ENCODE results near the gene CLN3.
"Not testable (repeated sequence)": the region's sequence is repeated elsewhere in the genome, so short reads cannot be mapped to it uniquely, and the experiment has no call there.

The CLN3 gene

DNA sequence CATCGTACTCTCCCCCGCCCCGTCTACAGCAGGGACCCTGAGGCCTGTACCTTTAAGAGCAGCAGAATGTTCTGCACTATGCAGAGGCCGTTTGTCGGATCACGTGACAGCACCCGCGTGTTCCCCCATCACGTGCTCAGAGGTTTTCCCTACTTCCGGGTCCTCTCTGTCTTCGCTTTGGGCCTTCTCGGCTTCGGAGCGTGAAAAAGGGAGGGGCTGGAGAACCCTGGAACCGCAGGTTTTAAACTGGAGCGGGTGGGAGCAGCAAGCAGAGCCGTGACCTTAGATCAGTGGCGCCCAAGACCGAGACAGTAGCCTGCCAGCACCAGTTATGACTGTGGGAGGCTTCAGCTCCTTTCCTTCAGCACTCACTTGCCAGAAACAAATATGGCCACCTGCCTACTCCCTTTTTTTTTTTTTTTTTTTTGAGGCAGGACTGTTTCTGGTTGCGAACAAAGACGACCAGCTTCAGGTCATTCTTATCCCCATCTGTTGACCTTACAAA, at the start of gene CLN3:
CLN3 (minus strand) TSS at position 105 of the 505 bp plus-strand sequence. CDS start 315 bp downstream, outside the sequence.
- peak; percentile 83 to 90 for DNase-seq

DNA sequence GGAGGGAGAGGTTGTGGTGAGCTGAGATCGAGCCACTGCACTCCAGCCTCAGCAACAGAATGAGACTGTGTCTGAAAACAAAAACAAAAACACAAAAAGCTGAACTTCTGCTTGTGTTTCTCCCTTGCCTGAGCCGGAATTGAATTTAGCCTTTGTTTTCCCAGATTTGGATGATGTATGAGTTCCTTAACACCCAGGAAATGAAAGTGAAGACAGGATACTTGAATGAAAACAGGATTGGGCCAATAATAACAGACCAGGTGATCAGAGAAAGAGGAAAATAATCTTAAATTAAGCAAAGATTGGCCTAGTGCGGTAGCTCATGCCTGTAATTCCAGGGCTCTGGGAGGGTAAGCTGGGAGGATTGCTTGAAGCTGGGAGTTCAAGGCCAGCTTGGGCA, 48.5 kb upstream of the CLN3 start:
- DNase-seq = no peak

DNA sequence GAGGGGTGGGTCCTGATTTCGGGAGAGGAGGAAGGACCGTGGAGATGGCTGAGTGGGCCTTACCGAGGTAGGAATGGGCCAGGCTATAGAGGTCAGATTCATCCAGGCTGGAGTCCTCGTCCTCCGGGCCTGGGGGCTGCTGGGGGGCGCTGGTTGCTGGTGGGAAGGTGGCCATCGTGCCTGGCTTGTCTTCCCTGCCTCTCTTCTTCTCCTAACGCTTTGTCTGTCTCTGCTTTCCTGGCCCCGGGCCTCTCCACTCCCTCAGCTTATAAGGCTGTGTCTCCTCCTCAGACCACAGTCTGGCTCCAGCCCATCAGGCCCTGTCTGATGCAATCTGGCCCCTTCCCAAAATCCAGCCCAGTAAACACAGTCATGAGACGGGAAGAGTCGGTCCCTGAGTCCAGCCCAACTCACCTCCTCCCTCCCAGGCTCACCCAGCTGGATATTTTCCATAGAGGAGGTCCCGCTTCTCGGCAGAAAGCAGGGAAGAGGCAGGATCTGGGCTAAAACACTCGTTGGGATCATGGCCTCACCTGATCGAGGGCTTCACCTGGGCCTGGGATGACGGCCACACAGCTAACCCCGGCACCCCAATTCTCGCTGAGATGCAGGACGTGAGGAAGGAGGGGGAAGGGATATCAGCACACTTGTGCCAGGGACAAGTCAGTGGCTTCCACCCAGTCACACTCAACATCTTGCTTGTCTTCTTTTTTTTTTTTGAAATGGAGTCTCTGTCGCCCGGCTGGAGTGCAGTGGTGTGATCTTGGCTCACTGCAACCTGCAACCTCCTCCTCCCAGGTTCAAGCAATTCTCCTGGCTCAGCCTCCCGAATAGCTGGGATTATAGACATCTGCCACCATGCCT, 47.1 kb upstream of the CLN3 start, which contains the start of gene NUPR1:
NUPR1 (minus strand) TSS at position 242 of the 864 bp plus-strand sequence; CDS start at position 175, 67 bp downstream.
- no peak for DNase-seq

DNA sequence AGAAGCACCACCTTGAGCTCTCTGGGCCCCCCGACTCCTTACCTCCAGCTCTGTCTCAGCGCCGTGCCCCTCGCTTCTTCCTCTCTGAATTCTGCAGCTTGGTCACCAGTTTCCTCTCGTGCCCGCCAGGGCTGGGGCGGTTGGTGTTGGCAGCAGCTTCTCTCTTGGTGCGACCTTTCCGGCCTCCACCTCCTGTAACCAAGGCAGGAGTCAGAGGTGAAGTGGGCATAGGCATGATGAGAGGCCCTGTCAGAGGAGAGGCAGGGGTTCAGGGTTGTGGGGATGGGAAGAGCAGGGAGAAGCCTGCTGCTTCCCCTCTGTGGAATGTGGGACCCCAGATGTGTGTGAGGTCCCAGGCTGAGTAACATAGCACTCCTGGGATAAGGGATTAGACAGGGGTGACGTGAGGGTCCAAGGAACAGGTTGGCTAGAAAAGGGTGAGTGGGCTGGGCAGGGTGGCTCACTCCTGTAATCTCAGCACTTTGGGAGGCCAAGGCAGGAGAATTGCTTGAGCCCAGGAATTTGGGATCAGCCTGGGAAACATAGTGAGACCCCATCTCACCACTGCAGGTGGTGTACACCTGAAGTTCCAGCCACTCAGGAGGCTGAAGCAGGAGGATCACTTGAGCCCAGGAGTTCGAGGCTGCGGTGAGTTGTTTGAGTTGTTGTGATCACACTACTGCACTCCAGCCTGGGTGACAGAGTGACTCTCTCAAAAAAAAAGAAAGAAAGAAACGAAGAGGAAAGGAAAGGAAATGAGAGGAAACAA, 46.3 kb upstream of the CLN3 start:
- no peak for DNase-seq

DNA sequence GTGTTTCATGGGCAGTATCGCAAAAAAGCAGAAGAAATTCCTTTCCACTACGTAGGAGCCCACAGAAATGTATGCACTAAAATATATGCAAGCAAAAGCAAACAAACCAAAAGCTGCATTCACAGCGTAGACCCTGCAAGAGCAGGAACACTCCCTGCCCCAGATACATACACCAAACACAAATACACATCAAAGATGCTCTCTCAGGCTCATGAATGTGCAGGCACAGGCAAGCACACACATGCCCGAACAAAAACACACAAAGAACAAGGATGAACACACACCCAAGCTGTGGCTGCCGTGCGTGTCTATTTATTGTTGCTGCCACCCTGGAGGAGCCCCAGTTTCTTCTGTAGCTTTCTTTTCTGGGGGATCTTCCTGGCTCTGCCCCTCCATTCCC, 45.2 kb upstream of the CLN3 start:
- DNase-seq = no peak

DNA sequence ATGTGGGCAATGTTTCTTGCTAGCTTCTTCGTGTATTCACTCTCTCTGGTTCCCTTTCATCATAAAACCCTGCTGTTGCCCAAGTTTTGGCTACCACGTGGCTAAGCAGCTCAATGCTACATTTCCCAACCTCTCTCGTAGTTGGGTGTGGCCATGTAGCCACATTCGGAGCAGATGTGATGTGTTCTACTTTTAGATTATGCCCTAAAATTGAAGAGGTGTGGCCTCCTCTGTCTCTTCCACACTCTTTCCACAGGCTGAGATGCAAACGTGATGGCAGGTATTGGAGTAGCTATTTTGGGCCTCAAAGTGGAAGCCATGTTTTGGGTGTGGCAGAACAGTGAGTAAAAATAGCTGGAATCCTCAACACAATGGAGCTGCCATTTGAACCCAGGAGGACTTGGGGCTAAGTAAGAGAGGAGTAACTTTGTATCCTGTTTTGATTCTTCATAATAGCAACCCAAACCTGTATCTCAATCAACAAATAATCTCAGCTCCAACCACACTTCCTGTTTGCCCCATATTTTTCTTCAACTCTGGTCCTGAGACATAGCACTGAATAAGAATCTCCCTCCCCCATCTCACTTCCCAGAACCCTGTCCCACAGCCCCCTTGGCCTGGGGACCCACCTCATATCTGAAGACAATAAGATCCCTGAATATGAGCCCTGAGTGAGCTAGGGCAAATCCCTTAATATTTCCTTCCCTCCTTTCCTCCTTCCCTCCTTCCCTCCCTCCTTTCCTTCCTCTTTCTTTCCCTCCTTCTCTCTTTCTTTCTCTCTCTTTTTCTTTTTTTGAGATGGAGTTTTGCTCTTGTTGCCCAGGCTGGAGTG, 42.9 kb upstream of the CLN3 start:
- DNase-seq = no peak

DNA sequence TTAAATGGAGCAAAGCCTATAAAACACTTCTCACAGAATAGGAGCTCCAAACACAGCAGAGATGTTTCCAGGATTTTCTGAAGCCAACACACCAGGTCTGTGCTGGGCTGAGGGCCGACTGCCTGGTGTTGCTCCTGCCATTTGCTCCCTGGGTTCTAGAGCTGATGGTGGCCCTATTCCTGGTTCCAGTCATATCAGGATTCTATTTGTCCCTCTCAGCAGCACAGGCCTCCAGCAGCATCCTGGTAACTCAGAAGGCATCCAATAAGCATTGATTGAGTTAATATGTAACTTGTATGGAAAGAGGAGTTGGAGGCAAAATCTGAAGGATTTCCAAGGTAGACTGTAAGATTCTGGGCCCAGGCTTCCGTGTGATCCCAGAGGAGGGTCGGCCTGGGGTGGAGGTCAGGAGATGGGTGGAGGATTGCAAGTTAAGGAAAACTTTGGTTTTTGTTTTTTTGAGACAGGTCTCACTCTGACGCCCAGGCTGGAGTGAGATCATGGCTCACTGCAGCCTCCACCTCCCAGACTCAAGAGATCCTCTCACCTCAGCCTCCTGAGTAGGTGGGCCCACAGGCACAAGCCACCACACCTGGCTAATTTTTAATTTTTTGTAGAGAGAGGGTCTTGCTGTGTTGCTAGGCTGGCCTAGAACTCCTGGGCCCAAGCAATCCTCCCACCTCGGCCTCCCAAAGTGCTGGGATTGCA, 41.2 kb upstream of the CLN3 start:
- DNase-seq = no peak

DNA sequence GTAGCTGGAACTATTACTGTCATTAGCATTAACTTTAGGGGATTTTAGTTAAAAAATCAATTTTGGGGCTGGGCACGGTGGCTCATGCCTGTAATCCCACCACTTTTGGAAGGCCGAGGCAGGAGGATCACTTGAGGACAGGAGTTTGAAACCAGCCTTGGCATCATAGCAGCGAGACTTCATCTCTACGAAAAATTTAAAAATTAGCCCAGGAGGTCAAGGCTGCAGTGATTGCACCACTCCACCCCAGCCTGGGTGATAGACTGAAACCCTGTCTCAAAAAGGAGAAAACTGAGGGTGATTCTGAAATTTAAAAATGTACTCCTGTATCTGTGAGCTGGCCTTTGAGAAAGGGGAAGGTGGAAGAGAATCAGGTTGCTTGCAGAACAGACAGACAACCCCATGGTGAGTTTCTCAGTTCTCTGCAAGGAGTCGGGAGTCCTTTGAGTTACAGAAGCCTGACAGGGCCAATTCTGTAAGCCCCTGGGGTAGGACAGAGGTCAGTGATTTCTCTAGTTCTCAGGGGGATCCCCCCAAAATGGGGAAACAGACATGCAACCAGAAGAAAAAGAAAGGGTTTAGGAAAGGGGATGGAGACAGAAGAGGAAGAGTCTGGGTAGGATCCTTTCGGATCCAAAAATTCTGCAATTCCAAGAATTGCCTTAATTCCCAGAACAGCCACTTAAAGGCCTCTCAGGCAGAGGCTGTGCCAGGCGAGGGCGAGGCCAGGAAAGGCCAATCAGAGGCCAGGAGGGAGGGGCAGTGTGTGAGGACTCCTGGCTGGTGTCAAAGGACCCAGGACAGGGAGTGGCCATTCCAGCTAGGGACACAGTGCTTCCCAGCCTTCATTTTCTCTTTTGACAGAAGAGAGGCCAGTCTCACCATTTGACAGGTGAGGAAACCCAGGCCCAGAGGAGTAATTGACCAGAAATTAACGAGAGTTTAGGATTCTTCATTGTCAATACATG, 40.2 kb upstream of the CLN3 start:
- DNase-seq = no peak

DNA sequence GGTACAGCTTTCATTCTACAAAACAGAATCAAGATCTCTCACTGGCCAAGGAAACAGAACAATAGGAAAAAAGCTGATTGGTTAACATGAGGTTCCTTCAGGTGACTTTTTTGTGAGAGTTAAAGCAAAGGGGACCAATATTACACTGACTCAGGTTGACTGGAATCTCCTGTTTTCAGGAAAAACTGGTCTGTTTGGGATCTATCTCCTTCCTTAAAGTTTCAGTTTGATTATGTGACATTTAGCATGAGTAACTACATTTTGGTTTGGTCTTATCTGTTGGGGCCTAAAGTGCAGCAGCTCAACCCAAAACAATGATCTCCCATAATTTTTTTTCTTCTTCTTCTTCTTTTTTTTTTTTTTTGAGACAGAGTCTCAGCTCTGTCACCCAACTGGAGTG, 37.2 kb upstream of the CLN3 start:
- no peak for DNase-seq

DNA sequence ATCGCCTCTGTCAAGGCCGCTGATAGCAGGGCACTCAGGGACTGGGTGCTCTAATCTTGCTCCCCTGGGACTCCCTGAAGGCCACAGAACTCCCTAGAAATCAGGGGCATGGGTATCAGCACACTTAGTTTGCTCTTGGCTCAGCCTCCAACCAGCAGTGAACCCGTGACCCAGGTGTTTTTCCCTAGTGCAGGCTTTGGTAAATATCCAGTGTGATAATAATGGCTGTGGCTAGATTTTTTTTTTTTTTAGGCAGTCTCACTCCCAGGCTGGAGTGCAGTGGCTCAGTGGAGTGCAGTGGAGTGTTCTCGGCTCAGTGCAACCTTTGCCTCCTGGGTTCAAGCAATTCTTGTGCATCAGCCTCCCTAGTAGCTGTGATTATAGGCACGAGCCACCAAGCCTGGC, 36.6 kb upstream of the CLN3 start:
- DNase-seq = no peak

DNA sequence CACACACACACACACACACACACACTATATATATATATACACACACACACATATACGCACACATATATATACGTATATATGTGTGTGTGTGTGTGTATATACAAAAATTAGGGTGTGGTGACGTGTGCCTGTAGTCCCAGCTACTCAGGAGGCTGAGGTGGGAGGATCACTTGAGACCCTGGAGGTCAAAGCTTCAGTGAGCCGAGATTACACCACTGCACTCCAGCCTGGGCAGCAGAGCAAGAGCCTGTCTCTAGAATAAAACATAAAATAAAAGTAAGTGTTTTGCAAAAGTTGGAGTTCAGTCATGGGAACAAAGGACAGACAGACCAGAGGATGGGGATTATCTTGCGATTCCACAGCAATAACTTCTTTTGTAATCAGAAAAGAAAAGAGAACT, 36.1 kb upstream of the CLN3 start:
- no peak for DNase-seq

DNA sequence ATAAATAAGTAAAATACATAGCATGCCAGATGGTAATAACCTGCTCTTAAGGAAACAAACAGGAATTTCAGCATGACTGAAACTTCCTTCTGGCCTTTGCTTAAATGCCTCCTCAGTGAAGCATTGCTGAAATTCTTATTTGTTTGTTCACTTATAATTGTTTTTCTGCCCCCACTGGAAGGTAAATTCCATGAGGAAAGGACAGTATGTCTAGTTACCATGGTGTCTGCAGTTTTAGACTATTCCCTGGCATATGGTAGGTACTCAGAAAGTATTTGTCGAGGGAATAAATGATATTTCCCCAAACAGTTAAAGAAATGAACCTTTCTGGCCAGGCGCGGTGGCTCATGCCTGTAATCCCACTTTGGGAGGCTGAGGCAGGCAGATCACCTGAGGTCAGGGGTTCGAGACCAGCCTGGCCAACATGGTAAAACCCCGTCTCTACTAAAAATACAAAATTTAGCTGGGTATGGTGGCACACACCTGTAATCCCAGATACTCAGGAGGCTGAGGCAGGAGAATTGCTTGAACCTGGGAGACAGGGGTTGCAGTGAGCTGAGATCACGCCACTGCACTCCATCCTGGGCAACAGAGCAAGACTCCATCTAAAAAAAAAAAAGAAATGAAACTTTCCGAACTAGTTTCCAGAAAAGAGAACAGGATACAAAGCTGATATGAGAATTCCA, 35.4 kb upstream of the CLN3 start:
- DNase-seq = not testable (repeated sequence)

DNA sequence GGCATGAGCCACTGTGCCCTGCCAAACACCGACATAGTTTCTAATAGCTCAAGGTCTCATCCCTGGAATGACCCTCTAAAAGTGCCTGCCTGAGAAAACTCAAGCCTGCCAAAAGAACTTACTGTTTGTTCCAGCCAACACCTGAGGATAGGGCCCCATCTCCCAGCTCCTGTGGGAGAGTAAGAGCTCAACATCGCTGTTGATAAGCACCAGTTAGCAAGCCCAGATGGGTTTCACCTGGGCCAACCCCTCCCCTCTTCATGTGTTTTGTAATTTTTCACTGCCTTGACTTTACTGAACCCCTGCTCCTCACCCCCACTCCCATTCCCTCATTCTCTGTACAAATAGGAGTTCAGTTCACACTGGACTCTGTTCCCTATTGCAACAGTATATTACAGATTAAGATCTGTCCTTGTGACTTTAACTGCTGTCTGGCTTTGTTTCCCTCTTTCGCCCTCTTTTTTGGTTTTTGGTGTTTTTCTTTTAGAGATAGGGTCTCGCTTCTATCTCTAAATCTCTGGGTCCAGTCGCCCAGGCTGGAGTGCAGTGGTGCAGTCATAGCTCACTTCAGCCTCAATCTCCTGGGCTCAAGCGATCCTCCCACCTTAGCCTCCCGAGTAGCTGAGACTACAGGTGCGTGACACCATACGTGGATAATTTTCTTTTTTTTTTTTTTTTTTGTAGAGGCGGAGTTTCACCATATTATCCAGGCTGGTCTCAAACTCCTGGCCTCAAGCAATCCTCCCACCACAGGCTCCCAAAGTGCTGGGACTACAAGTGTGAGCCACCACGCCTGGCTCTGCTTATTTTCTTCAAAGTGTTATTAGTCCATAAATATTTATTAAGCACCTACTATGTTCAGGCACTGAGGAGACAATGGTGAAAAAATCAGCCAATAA, 34.6 kb upstream of the CLN3 start:
- DNase-seq = no peak

DNA sequence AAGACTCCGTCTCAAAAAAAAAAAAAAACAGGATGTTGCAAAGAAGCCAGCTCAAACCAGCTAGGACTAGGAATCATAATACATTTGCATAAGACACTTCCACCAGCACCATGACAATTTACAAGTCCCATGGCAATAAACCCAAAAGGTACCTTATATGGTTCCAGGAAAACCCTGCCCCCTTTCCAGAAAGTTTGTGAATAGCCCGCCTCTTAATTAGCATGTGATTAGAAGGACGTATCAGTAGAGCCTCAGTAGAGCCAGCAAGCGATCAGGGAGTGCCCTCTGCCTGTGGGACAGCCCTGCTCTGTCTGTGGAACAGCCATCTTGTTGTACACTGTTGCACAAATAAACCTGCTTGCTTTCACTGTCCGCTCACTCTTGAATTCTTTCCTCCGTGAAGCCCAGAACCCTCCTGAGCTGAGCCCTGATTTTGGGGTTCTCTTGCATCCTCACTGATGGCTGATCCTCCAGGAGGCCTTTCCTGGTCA, 32.9 kb upstream of the CLN3 start:
- no peak for DNase-seq

DNA sequence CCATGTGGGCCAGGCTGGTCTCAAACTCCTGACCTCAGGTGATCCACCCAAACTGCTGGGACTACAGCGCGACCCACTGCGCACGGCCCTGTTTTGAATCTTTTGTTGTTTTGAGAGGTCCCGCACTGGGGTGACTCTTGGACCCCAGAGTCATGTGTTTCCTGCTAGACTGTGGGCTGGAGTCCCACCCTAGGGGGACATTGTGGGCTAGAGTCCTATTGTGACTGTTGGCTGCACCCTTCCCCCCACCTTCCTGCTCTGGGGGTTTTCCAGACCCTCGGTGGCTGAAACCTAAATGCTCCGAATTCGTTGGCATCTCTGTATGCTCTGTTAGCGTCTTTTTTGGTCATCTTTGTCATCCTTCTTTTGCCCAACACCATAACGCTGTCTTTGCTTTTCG, 30.9 kb upstream of the CLN3 start:
- no peak for DNase-seq

DNA sequence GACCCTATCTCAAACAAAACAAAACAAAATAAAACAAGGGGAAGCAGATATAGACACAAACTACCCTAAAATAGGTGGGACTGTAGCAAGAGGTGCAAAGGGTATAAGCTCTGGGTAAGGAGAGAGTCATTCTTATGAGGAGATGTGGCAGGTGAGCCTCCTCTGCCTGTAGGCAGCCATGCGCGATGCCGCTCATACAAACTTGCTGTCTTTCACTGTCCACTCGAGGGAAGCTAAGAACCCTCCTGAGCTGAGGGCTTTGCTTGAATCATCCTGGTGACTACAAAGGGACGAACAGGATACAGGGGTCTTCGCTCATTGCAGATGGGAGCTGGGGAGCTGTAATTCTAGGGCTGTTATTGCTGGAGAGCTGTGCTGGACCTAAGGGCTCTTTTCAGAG, 29.6 kb upstream of the CLN3 start:
- DNase-seq = no peak

DNA sequence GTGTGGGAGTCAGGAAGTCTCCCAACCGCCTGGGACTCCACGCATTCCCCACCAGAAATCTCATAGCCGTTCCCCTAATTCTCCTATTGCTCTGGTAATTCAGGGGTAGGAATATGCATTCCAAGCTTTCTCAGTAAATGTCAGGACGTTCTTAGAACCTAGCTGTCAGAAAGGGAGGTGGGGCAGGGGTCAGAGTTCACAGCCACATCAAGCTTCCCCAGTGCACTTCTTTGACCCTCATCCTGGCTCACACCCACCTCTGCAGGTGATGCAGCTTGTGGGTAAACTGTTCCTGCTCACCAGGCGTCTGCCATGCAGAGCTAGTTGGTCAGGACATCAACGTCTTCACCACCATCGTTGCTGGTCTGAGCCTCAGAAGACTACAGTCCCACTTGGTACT, 28.8 kb upstream of the CLN3 start:
- DNase-seq = no peak

DNA sequence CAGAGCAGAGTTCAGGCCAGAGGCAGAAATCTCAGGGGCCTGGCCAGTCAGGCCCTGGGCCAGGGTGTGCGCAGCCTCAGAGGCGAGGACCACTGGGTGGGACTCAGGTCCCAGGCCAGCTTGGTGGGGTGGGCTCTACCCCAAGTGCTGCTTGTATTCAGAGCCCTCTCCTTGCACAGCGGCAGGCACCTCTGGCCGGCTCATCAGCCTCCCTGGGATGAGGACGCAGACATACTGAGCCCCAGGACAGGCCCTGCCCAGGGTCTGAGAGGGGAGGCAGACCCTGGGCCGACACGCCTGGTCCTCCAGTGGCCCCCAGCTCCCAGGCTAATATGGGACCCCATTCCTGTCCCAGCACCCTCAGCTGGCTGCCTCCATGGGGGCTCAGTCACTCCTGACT, 22.4 kb upstream of the CLN3 start:
- DNase-seq = no peak
